ENCODE measurements around the gene IL36RN. TPM values are rescaled to one million over a fixed set of nuclear protein-coding genes. Genes with fewer than 3 reads are reported as not detected.
"Not testable (repeated sequence)": the region's sequence is repeated elsewhere in the genome, so short reads cannot be mapped to it uniquely, and the experiment has no call there.

The IL36RN gene
- polyA plus RNA-seq, 1 donor from 2014 or later, result not detected

GRCh38 chr2:113092864-113093612 lies 34.0 kb downstream of the IL36RN start:
- H4K20me1 ChIP-seq (ENCODE audit: insufficient read depth), result no peaks in the 10 kb centered on the region
- H3K9me2 ChIP-seq (ENCODE audit: insufficient read depth, low read length), result no peaks in the 10 kb centered on the region
- no peaks in the 10 kb centered on the region for H3K36me3 ChIP-seq (ENCODE audit: insufficient read depth, low read length)
- no peaks in the 10 kb centered on the region for H3K79me2 ChIP-seq (replicated peaks; ENCODE audit: insufficient read depth, low read length)
- H3K9me3 ChIP-seq (ENCODE audit: low read length), result no peaks in the 10 kb centered on the region
- no peak overlapping the region for H3K4me2 ChIP-seq (ENCODE audit: low read length)
- no peak overlapping the region for H3K9ac ChIP-seq (ENCODE audit: low read length)
- H3F3A ChIP-seq (ENCODE audit: insufficient read depth, low read length, poor library complexity, severe bottlenecking), result no peaks in the 10 kb centered on the region
- TF ChIP-seq SMC3 (conservative IDR thresholded peaks at IDR 0.05; ENCODE audit: poor library complexity) (no peak), EP300 (conservative IDR thresholded peaks at IDR 0.05; ENCODE audit: poor library complexity, severe bottlenecking) (no peak), RAD21 (conservative IDR thresholded peaks at IDR 0.05) (no peak), CTCF (IDR thresholded peaks at IDR 0.05; ENCODE audit: poor library complexity, severe bottlenecking) (no peak), EZH2 (IDR thresholded peaks at IDR 0.05; ENCODE audit: borderline replicate concordance, insufficient read depth, low read length, poor library complexity, severe bottlenecking) (no peak), POLR2AphosphoS5 (IDR thresholded peaks at IDR 0.05) (no peak), TAF1 (IDR thresholded peaks at IDR 0.05; ENCODE audit: low read depth) (no peak), REST (IDR thresholded peaks at IDR 0.05; ENCODE audit: borderline replicate concordance) (no peak), MXI1 (conservative IDR thresholded peaks at IDR 0.05; ENCODE audit: poor library complexity, severe bottlenecking) (no peak)
- no peak overlapping the region for H2AFZ ChIP-seq (ENCODE audit: low read depth, low read length)
- H3K27me3 ChIP-seq (ENCODE audit: insufficient read depth, low read depth, low read length), result no peaks in the 10 kb centered on the region
- no peak overlapping the region for H3K4me3 ChIP-seq (ENCODE audit: low read length)
- no peak overlapping the region for H3K27ac ChIP-seq (ENCODE audit: low read length)

- Histone ChIP-seq H3K9me3 (ENCODE audit: low read length) (no peaks in the 10 kb centered on the region), H4K20me1 (ENCODE audit: insufficient read depth) (no peaks in the 10 kb centered on the region), H3K4me2 (ENCODE audit: low read length) (no peak overlapping the region), H3K9me2 (ENCODE audit: insufficient read depth, low read length) (no peaks in the 10 kb centered on the region), H3K27me3 (ENCODE audit: insufficient read depth, low read depth, low read length) (no peaks in the 10 kb centered on the region), H2AFZ (ENCODE audit: low read depth, low read length) (no peak overlapping the region), H3K27ac (ENCODE audit: low read length) (no peak overlapping the region), H3K9ac (ENCODE audit: low read length) (no peak overlapping the region), H3K79me2 (replicated peaks; ENCODE audit: insufficient read depth, low read length) (no peaks in the 10 kb centered on the region), H3K36me3 (ENCODE audit: insufficient read depth, low read length) (no peaks in the 10 kb centered on the region), H3K4me3 (ENCODE audit: low read length) (no peak overlapping the region), H3F3A (ENCODE audit: insufficient read depth, low read length, poor library complexity, severe bottlenecking) (no peaks in the 10 kb centered on the region)
- TF ChIP-seq EP300 (conservative IDR thresholded peaks at IDR 0.05; ENCODE audit: poor library complexity, severe bottlenecking) (no peak), SMC3 (conservative IDR thresholded peaks at IDR 0.05; ENCODE audit: poor library complexity) (no peak), CTCF (IDR thresholded peaks at IDR 0.05; ENCODE audit: poor library complexity, severe bottlenecking) (no peak), POLR2AphosphoS5 (IDR thresholded peaks at IDR 0.05) (no peak), REST (IDR thresholded peaks at IDR 0.05; ENCODE audit: borderline replicate concordance) (no peak), TAF1 (IDR thresholded peaks at IDR 0.05; ENCODE audit: low read depth) (no peak), RAD21 (conservative IDR thresholded peaks at IDR 0.05) (no peak), EZH2 (IDR thresholded peaks at IDR 0.05; ENCODE audit: borderline replicate concordance, insufficient read depth, low read length, poor library complexity, severe bottlenecking) (no peak), MXI1 (conservative IDR thresholded peaks at IDR 0.05; ENCODE audit: poor library complexity, severe bottlenecking) (no peak)
These were observed 34.6 kb downstream of the IL36RN start for GRCh38 chr2:113093613-113093977.

DNA sequence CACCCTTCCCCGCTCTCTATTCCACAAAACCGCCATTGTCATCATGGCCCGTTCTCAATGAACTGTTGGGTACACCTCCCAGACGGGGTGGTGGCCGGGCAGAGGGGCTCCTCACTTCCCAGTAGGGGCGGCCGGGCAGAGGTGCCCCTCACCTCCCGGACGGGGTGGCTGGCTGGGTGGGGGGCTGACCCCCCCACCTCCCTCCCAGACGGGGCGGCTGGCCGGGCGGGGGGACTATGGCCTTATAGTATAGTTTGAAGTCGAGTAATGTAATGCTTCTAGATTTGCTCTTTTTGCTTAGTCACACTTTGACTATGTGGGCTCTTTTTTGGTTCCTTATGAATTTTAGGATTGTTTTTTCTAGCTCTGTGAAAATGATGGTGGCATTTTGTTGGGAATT lies 37.3 kb downstream of the IL36RN start:
- H3K9me3 ChIP-seq (ENCODE audit: low read length); H3K4me3 ChIP-seq (ENCODE audit: low read length); H4K20me1 ChIP-seq (ENCODE audit: insufficient read depth); H3K36me3 ChIP-seq (ENCODE audit: insufficient read depth, low read length); H3K9me2 ChIP-seq (ENCODE audit: insufficient read depth, low read length); H3K79me2 ChIP-seq (replicated peaks; ENCODE audit: insufficient read depth, low read length); H3K4me2 ChIP-seq (ENCODE audit: low read length); H3K27me3 ChIP-seq (ENCODE audit: insufficient read depth, low read depth, low read length); H3K27ac ChIP-seq (ENCODE audit: low read length); H3F3A ChIP-seq (ENCODE audit: insufficient read depth, low read length, poor library complexity, severe bottlenecking); H2AFZ ChIP-seq (ENCODE audit: low read depth, low read length); H3K9ac ChIP-seq (ENCODE audit: low read length): not testable (repeated sequence)
